PC-9 (cell line): ENCODE data around the gene IL1RAPL1. TPM values are rescaled to one million over a fixed set of nuclear protein-coding genes. Genes with fewer than 3 reads are reported as not detected.

ENCODE experiments used
- BruUV-seq: library from RNA; stranded (reverse); fragments of 400-500 nt; replicated peaks from 2 replicates; lab custom pipeline; 2021; lab: Mats Ljungman, UMichigan
- CTCF ChIA-PET: fragments of 300-600 bp; sonication (Branson Sonifier 250); formaldehyde crosslinking; loops from one replicate; lab custom pipeline; 2022; ENCODE audit warnings: antibody characterized with exemption; lab: Charles Lee
- POLR2A ChIA-PET: fragments of 300-600 bp; sonication (Branson Sonifier 250); formaldehyde crosslinking; loops from one replicate; lab custom pipeline; 2022; ENCODE audit warnings: antibody characterized with exemption; ENCODE audit not compliant: unreplicated experiment; lab: Charles Lee
- DNase-seq, 2 experiments: peaks; one replicate each; pipeline versions ENCODE4 v3.0.0 to v3.0.0-alpha.2; 2015 to 2022; ENCODE audit warnings: mixed read lengths in 1 of 2
- H2AFZ ChIP-seq: fragments of 200-600 bp; sonication (generic); 2 replicates; pipeline ENCODE4 v1.8.1; 2017; ENCODE audit warnings: antibody characterized with exemption
- H3F3A ChIP-seq: fragments of 200-600 bp; sonication (generic); 2 replicates; pipeline ENCODE4 v1.8.1; 2017; ENCODE audit warnings: antibody characterized with exemption, mild to moderate bottlenecking, low read depth; ENCODE audit not compliant: insufficient read depth
- H3K27ac ChIP-seq: fragments of 200-600 bp; sonication (generic); 2 replicates; pipeline ENCODE4 v1.6.1; 2016; ENCODE audit warnings: mixed run types
- H3K27me3 ChIP-seq: fragments of 200-600 bp; sonication (generic); 2 replicates; pipeline ENCODE4 v1.6.1; 2016; ENCODE audit warnings: low read depth, mixed run types; ENCODE audit not compliant: insufficient read depth
- H3K36me3 ChIP-seq: fragments of 200-600 bp; sonication (generic); 2 replicates; pipeline ENCODE4 v1.6.1; 2016; ENCODE audit warnings: low read depth, mixed run types
- H3K4me1 ChIP-seq: fragments of 200-600 bp; sonication (generic); replicated peaks from 2 replicates; pipeline ENCODE4 v1.6.1; 2016; ENCODE audit warnings: mixed run types; ENCODE audit not compliant: insufficient read depth
- H3K4me2 ChIP-seq: fragments of 200-600 bp; sonication (generic); 2 replicates; pipeline ENCODE4 v1.6.1; 2017; ENCODE audit warnings: mixed run types
- H3K4me3 ChIP-seq: fragments of 200-600 bp; sonication (generic); 2 replicates; pipeline ENCODE4 v1.6.1; 2016; ENCODE audit warnings: mixed run types
- H3K79me2 ChIP-seq: fragments of 200-600 bp; sonication (generic); 2 replicates; pipeline ENCODE4 v1.6.1; 2017; ENCODE audit warnings: low read depth, mixed run types
- H3K9me2 ChIP-seq: fragments of 200-600 bp; sonication (generic); 2 replicates; pipeline ENCODE4 v1.8.1; 2017; ENCODE audit warnings: mild to moderate bottlenecking; ENCODE audit not compliant: insufficient read depth
- H3K9me3 ChIP-seq: fragments of 200-600 bp; sonication (generic); 2 replicates; pipeline ENCODE4 v1.8.1; 2016; ENCODE audit warnings: low read depth; ENCODE audit not compliant: insufficient read depth
- H4K20me1 ChIP-seq: fragments of 200-600 bp; sonication (generic); 2 replicates; pipeline ENCODE4 v1.8.1; 2017; ENCODE audit not compliant: insufficient read depth
- EZH2 ChIP-seq: fragments of 200-600 bp; sonication (generic); IDR thresholded peaks from 2 replicates; pipeline ENCODE4 v1.8.0; 2017; ENCODE audit warnings: antibody characterized with exemption, low read depth
- intact Hi-C: fragments of 100-400 bp; cut with micrococcal nuclease; formaldehyde crosslinking; loops from one replicate; pipeline ENCODE4 v1.10.0; 2022; ENCODE audit not compliant: unreplicated experiment
- total RNA-seq: library from RNA; stranded (reverse); gene quantifications from 2 replicates; pipeline ENCODE4 v1.2.3, GENCODE V29; 2021
- TF ChIP-seq, protein P1 (sequence below): fragments of 200-600 bp; sonication (generic); conservative IDR thresholded peaks from 2 replicates; pipeline ENCODE4 v1.6.1; 2017; ENCODE audit warnings: mixed run types, antibody characterized with exemption, mild to moderate bottlenecking, moderate library complexity

Gene IL1RAPL1
- total RNA-seq, 1 experiment from 2014 or later = 0.26 TPM

DNA sequence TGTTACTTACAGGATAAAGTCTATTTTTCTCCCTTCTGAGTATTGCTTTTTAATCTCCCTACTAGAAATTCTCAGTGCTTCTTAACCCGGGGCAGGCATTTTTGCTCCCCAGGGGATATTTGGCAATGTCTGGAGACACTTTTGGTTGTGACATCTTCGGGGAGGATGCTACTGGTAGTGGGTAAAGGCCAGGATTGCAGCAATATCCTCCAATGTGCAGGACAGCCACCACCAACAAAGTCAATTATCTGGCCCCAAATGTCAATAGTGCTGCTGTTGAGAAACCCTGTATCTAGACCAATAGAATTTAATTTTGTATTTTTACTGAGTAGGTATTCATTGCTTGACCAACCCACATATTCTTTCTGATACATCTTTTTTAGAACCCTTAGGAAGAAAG, 958.6 kb downstream of the IL1RAPL1 start:
- Histone ChIP-seq H4K20me1 (no peaks in the 10 kb centered on the region), H3K79me2 (no peaks in the 10 kb centered on the region), H3K9me2 (no peaks in the 10 kb centered on the region), H3K4me1 (no peaks in the 10 kb centered on the region), H3K9me3 (no peaks in the 10 kb centered on the region), H3K27me3 (no peaks in the 10 kb centered on the region), H3K4me2 (no peak overlapping the region), H2AFZ (no peak overlapping the region), H3F3A (no peaks in the 10 kb centered on the region), H3K36me3 (no peaks in the 10 kb centered on the region), H3K27ac (no peak overlapping the region), H3K4me3 (no peak overlapping the region)
- no TSS peak for BruUV-seq
- ChIA-PET POLR2A (no interaction called here), CTCF (no interaction called here)
- intact Hi-C loops = no loop called here
- DNase-seq = no peak
- TF ChIP-seq EZH2 = no peak
- TF ChIP-seq, protein P1, sequence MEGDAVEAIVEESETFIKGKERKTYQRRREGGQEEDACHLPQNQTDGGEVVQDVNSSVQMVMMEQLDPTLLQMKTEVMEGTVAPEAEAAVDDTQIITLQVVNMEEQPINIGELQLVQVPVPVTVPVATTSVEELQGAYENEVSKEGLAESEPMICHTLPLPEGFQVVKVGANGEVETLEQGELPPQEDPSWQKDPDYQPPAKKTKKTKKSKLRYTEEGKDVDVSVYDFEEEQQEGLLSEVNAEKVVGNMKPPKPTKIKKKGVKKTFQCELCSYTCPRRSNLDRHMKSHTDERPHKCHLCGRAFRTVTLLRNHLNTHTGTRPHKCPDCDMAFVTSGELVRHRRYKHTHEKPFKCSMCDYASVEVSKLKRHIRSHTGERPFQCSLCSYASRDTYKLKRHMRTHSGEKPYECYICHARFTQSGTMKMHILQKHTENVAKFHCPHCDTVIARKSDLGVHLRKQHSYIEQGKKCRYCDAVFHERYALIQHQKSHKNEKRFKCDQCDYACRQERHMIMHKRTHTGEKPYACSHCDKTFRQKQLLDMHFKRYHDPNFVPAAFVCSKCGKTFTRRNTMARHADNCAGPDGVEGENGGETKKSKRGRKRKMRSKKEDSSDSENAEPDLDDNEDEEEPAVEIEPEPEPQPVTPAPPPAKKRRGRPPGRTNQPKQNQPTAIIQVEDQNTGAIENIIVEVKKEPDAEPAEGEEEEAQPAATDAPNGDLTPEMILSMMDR = no peak

DNA sequence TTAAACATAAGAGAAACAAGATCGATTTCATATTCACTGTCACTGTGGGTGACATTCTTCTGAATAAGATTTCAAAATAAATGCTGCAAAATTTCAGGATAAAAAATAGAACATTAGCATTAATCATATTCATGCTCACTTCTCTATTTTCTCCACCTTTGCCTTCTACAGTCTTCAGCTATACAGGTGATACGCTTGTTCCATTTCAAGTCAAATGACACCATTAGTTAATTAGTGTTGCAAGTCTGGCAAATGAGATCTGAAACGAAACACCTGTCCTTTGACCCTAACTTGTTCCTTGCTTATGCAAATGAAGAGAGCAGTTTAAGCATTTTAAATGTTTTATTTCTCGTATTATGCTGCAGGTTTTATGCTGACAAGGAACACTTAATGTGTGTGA, 960.6 kb downstream of the IL1RAPL1 start:
- intact Hi-C loops = no loop called here
- TF ChIP-seq, protein P1 = no peak
- TF ChIP-seq EZH2 = no peak
- POLR2A ChIA-PET = no interaction called here

DNA sequence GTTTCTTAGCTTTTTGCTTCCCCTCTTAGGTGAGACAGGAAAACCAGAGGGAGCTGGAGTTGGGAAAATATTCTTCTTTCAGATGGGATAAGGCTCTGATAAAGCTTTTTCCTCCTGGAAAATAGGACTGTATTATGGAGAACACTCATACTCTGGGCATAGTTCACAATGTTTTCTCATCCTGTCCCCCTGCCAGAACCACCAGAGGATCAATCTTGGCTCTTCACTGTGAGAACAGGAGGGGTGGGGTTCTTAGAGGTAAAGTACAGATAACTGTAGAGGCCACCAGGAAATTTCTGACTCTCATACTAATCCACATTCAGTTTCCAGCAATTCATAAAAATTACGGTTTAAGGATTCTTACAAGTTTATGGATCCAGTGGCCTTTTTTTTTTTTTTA, 966.3 kb downstream of the IL1RAPL1 start:
- H3K4me2 ChIP-seq = no peak overlapping the region
- H3F3A ChIP-seq = no peaks in the 10 kb centered on the region
- H3K27me3 ChIP-seq = no peaks in the 10 kb centered on the region
- CTCF ChIA-PET = no interaction called here
- no peaks in the 10 kb centered on the region for H3K4me1 ChIP-seq
- H3K9me3 ChIP-seq = no peaks in the 10 kb centered on the region
- no peaks in the 10 kb centered on the region for H3K9me2 ChIP-seq
- H2AFZ ChIP-seq = no peak overlapping the region
- no peaks in the 10 kb centered on the region for H3K79me2 ChIP-seq
- no peaks in the 10 kb centered on the region for H4K20me1 ChIP-seq
- no peak for DNase-seq
- TF ChIP-seq, protein P1 = no peak
- TF ChIP-seq EZH2 = no peak
- H3K4me3 ChIP-seq = no peak overlapping the region
- H3K27ac ChIP-seq = no peak overlapping the region
- H3K36me3 ChIP-seq = no peaks in the 10 kb centered on the region
- POLR2A ChIA-PET = no interaction called here
- intact Hi-C loops = no loop called here
- no TSS peak for BruUV-seq

More for the DNA sequence above, 960.6 kb downstream of the IL1RAPL1 start:
- Histone ChIP-seq H3K36me3 (no peaks in the 10 kb centered on the region), H3K4me1 (no peaks in the 10 kb centered on the region), H3K9me3 (no peaks in the 10 kb centered on the region), H3K79me2 (no peaks in the 10 kb centered on the region), H3F3A (no peaks in the 10 kb centered on the region), H3K27me3 (no peaks in the 10 kb centered on the region), H3K4me3 (no peak overlapping the region), H3K4me2 (no peak overlapping the region), H3K27ac (no peak overlapping the region), H2AFZ (no peak overlapping the region), H3K9me2 (no peaks in the 10 kb centered on the region), H4K20me1 (no peaks in the 10 kb centered on the region)
- CTCF ChIA-PET = no interaction called here
- no peak for DNase-seq
- BruUV-seq = no TSS peak
